ENCODE results near the gene RACK1.
A peak's percentile ranks its signal among the peaks of the same experiment; 100 is the strongest.

Gene RACK1

DNA sequence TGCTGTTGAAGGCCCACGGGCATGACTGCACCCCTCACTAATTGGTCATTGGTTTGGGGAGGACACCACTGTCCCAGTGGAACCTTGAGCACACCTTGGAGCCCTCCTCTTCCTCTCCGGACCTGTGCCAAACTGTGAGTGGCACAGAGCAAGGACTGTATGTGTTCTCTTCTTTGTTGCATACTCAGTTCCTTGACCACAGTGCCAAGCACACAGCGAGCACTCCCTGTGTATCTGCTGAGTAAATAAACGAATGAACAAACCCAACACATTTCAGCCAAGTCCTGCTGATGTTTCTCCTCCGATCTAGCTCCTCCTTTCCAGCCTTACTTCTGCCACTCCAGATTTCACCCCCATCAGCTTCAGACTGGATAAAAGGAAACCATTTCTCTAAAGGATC is 19.9 kb upstream of the RACK1 start:
- H3K18ac ChIP-seq (ENCODE audit: low read depth in 1 of 2, low read length in 2 of 2) = no peak overlapping the region
- no peak overlapping the region for H2AFZ ChIP-seq (ENCODE audit: low read depth, low read length)
- H2BK15ac ChIP-seq (ENCODE audit: low read depth, poor library complexity, severe bottlenecking) = no peak overlapping the region
- no peak overlapping the region for H3K4me3 ChIP-seq (ENCODE audit: insufficient read depth in 1 of 2, low read depth in 1 of 2, low read length in 2 of 2)
- no peak for DNase-seq
- no peak overlapping the region for H3K14ac ChIP-seq (ENCODE audit: low read length in 2 of 2)
- H2BK120ac ChIP-seq (ENCODE audit: low read depth, low read length) = no peak overlapping the region
- no peak overlapping the region for H3K4me2 ChIP-seq (ENCODE audit: low read length, poor library complexity, severe bottlenecking)
- no peaks in the 10 kb centered on the region for H3K27me3 ChIP-seq (ENCODE audit: control insufficient read depth in 1 of 2, insufficient read depth in 1 of 2, low read length in 2 of 2)
- H3K4me1 ChIP-seq (ENCODE audit: control insufficient read depth, insufficient read depth, low read depth, low read length) = peaks cover 4% of the 10 kb centered on the region
- no peak overlapping the region for H2BK12ac ChIP-seq (ENCODE audit: low read length in 2 of 2)
- H2AK5ac ChIP-seq (ENCODE audit: low read length, severe bottlenecking) = no peak overlapping the region
- H3K23ac ChIP-seq (ENCODE audit: low read length in 2 of 2) = no peak overlapping the region
- no peak overlapping the region for H4K91ac ChIP-seq (ENCODE audit: low read length)
- no peak overlapping the region for H3K27ac ChIP-seq (ENCODE audit: low read length, poor library complexity, severe bottlenecking)
- 78% methylated on average over 5 of the region's 5 CpGs for WGBS
- peaks cover 9 to 14% of the 10 kb centered on the region in 2 experiments for H3K36me3 ChIP-seq (ENCODE audit: control insufficient read depth in 1 of 2, insufficient read depth in 2 of 2, low read depth in 1 of 2, low read length in 2 of 2)
- H3K79me1 ChIP-seq (replicated peaks; ENCODE audit: low read length, poor library complexity, severe bottlenecking) = peaks cover 16% of the 10 kb centered on the region
- H3K9me3 ChIP-seq (ENCODE audit: control insufficient read depth, low read length) = no peaks in the 10 kb centered on the region
- no peak overlapping the region for H3K9ac ChIP-seq (ENCODE audit: low read length)
- H2BK5ac ChIP-seq (ENCODE audit: low read depth, low read length, poor library complexity, severe bottlenecking) = no peak overlapping the region
- no peak overlapping the region for H3K4ac ChIP-seq (ENCODE audit: low read depth in 1 of 2, low read length in 2 of 2)
- H4K8ac ChIP-seq (ENCODE audit: low read length) = no peak overlapping the region

DNA sequence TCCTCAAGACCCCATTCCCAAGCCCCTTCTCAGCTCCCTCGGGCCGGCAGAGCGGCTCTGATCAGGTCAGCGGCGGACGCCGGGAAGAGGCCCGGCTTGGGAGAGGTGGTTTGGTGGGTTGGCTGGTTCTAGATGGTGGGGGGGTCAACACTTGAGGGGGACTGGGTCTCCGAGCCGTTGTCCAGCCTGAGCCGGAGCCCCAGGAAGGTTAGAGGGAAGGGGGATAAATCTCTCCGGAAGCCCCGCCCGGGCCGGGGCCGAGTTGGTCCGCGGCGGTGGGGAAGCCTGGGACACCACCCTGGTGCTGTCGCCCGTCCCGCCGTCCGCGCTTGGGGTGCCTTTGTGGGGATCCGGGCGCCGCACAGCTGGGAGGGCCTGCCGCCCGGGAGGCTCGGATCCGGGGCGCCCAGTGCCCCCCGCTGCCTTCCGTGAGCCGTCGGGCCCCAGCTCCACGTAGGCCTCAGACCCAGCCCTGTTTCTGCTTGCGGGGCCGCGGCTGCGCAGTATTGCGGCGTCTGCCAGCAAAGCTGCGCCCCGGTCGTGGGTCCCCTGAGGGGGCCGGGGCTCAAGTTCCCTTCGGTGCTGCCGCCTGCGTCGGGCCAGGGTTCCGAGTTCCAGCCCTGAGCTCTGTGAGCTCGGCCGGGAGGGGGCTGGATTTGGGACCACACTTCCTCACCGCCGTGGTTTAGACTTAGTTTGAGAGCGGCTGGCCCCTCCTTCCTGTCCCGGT is 17.8 kb upstream of the RACK1 start:
- Histone ChIP-seq H2BK5ac (ENCODE audit: low read depth, low read length, poor library complexity, severe bottlenecking) (peak overlapping the region; percentile 95), H3K4ac (ENCODE audit: low read depth in 1 of 2, low read length in 2 of 2) (peak overlapping the region; percentile 87 to 99), H4K8ac (ENCODE audit: low read length) (peak overlapping the region; percentile 99), H3K4me3 (ENCODE audit: insufficient read depth in 1 of 2, low read depth in 1 of 2, low read length in 2 of 2) (peak overlapping the region; percentile 74 to 98), H4K91ac (ENCODE audit: low read length) (peak overlapping the region; percentile 97), H3K27me3 (ENCODE audit: control insufficient read depth in 1 of 2, insufficient read depth in 1 of 2, low read length in 2 of 2) (no peaks in the 10 kb centered on the region), H2BK15ac (ENCODE audit: low read depth, poor library complexity, severe bottlenecking) (peak overlapping the region; percentile 95), H2BK120ac (ENCODE audit: low read depth, low read length) (peak overlapping the region; percentile 86), H3K27ac (ENCODE audit: low read length, poor library complexity, severe bottlenecking) (peak overlapping the region; percentile 94), H2AK5ac (ENCODE audit: low read length, severe bottlenecking) (peak overlapping the region; percentile 76), H3K4me2 (ENCODE audit: low read length, poor library complexity, severe bottlenecking) (peak overlapping the region; percentile 80), H3K9me3 (ENCODE audit: control insufficient read depth, low read length) (no peaks in the 10 kb centered on the region), H3K18ac (ENCODE audit: low read depth in 1 of 2, low read length in 2 of 2) (peak overlapping the region; percentile 93 to 99), H3K4me1 (ENCODE audit: control insufficient read depth, insufficient read depth, low read depth, low read length) (peaks cover 5% of the 10 kb centered on the region), H3K36me3 (ENCODE audit: control insufficient read depth in 1 of 2, insufficient read depth in 2 of 2, low read depth in 1 of 2, low read length in 2 of 2) (peaks cover 14 to 22% of the 10 kb centered on the region in 2 experiments), H2AFZ (ENCODE audit: low read depth, low read length) (peak overlapping the region; percentile 73), H3K23ac (ENCODE audit: low read length in 2 of 2) (peak overlapping the region in 1 of 2 experiments; percentile 5), H3K14ac (ENCODE audit: low read length in 2 of 2) (peak overlapping the region; percentile 64 to 88), H2BK12ac (ENCODE audit: low read length in 2 of 2) (no peak overlapping the region), H3K79me1 (replicated peaks; ENCODE audit: low read length, poor library complexity, severe bottlenecking) (peaks cover 16% of the 10 kb centered on the region), H3K9ac (ENCODE audit: low read length) (peak overlapping the region; percentile 99)
- DNase-seq = peak; percentile 83
- under 1% methylated on average over 41 of the region's 59 CpGs for WGBS

GRCh38 chr5:181260720-181261319 is 17.1 kb upstream of the RACK1 start, which contains the start of gene TRIM52:
TRIM52 (minus strand) TSS chr5:181261143; CDS start chr5:181260813, 330 bp downstream.
- H2BK12ac ChIP-seq (ENCODE audit: low read length in 2 of 2) = no peak within 1 kb of the TSS
- peak within 1 kb of the TSS; percentile 86 for H2BK120ac ChIP-seq (ENCODE audit: low read depth, low read length)
- H2BK15ac ChIP-seq (ENCODE audit: low read depth, poor library complexity, severe bottlenecking) = peak within 1 kb of the TSS; percentile 95
- peak within 1 kb of the TSS; percentile 74 to 98 for H3K4me3 ChIP-seq (ENCODE audit: insufficient read depth in 1 of 2, low read depth in 1 of 2, low read length in 2 of 2)
- no peaks in the 10 kb centered on the region for H3K27me3 ChIP-seq (ENCODE audit: control insufficient read depth in 1 of 2, insufficient read depth in 1 of 2, low read length in 2 of 2)
- WGBS = under 1% methylated on average over 36 of the region's 43 CpGs
- H3K23ac ChIP-seq (ENCODE audit: low read length in 2 of 2) = peak within 1 kb of the TSS in 1 of 2 experiments; percentile 62
- peak within 1 kb of the TSS; percentile 87 to 99 for H3K4ac ChIP-seq (ENCODE audit: low read depth in 1 of 2, low read length in 2 of 2)
- H4K91ac ChIP-seq (ENCODE audit: low read length) = peak within 1 kb of the TSS; percentile 97
- H2AK5ac ChIP-seq (ENCODE audit: low read length, severe bottlenecking) = peak within 1 kb of the TSS; percentile 76
- peak within 1 kb of the TSS; percentile 64 to 88 for H3K14ac ChIP-seq (ENCODE audit: low read length in 2 of 2)
- peak within 1 kb of the TSS; percentile 98 for H2AFZ ChIP-seq (ENCODE audit: low read depth, low read length)
- H2BK5ac ChIP-seq (ENCODE audit: low read depth, low read length, poor library complexity, severe bottlenecking) = peak within 1 kb of the TSS; percentile 95
- peak within 1 kb of the TSS; percentile 99 for H4K8ac ChIP-seq (ENCODE audit: low read length)
- H3K9ac ChIP-seq (ENCODE audit: low read length) = peak within 1 kb of the TSS; percentile 99
- H3K9me3 ChIP-seq (ENCODE audit: control insufficient read depth, low read length) = no peaks in the 10 kb centered on the region
- H3K36me3 ChIP-seq (ENCODE audit: control insufficient read depth in 1 of 2, insufficient read depth in 2 of 2, low read depth in 1 of 2, low read length in 2 of 2) = peaks cover 14 to 29% of the 10 kb centered on the region in 2 experiments
- peak within 1 kb of the TSS; percentile 80 for H3K4me2 ChIP-seq (ENCODE audit: low read length, poor library complexity, severe bottlenecking)
- H3K4me1 ChIP-seq (ENCODE audit: control insufficient read depth, insufficient read depth, low read depth, low read length) = peaks cover 5% of the 10 kb centered on the region
- peaks cover 16% of the 10 kb centered on the region for H3K79me1 ChIP-seq (replicated peaks; ENCODE audit: low read length, poor library complexity, severe bottlenecking)
- DNase-seq = peak; percentile 93
- peak within 1 kb of the TSS; percentile 93 to 99 for H3K18ac ChIP-seq (ENCODE audit: low read depth in 1 of 2, low read length in 2 of 2)
- peak within 1 kb of the TSS; percentile 94 for H3K27ac ChIP-seq (ENCODE audit: low read length, poor library complexity, severe bottlenecking)

All from mesenchymal stem cell (in vitro differentiated cells and primary cell).